Stomach (tissue), 9 donors: ENCODE results near the gene CX3CL1. TPM values are rescaled to one million over a fixed set of nuclear protein-coding genes. Genes with fewer than 3 reads are reported as not detected.
A peak's percentile ranks its signal among the peaks of the same experiment; 100 is the strongest.

ENCODE experiments used
- DNase-seq, 2 donors: peaks; one replicate each; pipeline versions ENCODE4 v3.0.0 to v3.0.0-alpha.2; 2013 to 2019
- H3K27ac ChIP-seq, 5 donors: fragments of 200-600 bp in 4 of 5; sonication (generic) in 4 of 5; one replicate each; pipeline ENCODE4 v1.5.1; 2013 to 2019; ENCODE audit warnings: mild to moderate bottlenecking in 1 of 5, moderate library complexity in 1 of 5
- H3K27me3 ChIP-seq, 3 donors: fragments of 200-600 bp; sonication (generic); one replicate each; pipeline ENCODE4 v1.5.1; 2017 to 2019; ENCODE audit warnings: mixed run types in 1 of 3
- H3K36me3 ChIP-seq, 4 donors: fragments of 200-600 bp; sonication (generic); 1 replicate in 3 of 4; 2 replicates in 1 of 4; pipeline ENCODE4 v1.5.1; 2016 to 2019
- H3K4me1 ChIP-seq, 4 donors: fragments of 200-600 bp; sonication (generic); one replicate each; pipeline ENCODE4 v1.5.1; 2016 to 2019
- H3K4me3 ChIP-seq, 4 donors: fragments of 200-600 bp; sonication (generic) in 3 of 4; one replicate each; pipeline ENCODE4 v1.5.1; 2016 to 2019; ENCODE audit warnings: mild to moderate bottlenecking in 1 of 4
- H3K9me3 ChIP-seq, 4 donors: fragments of 200-600 bp; sonication (generic); one replicate each; pipeline ENCODE4 v1.5.1; 2016 to 2019
- CTCF ChIP-seq, 7 experiments: fragments of 450-650 bp in 4 of 7; fragments of 200-600 bp in 3 of 7; sonication (generic) in 3 of 7; IDR thresholded peaks; one replicate each; pipeline ENCODE4 v1.5.1; 2016 to 2019; ENCODE audit warnings: antibody characterized with exemption in 7 of 7, control low read depth in 2 of 7, mild to moderate bottlenecking in 1 of 7
- EP300 ChIP-seq: sonication (generic); formaldehyde crosslinking; IDR thresholded peaks from one replicate; pipeline ENCODE4 v1.6.1; 2017; ENCODE audit warnings: antibody characterized with exemption
- POLR2A ChIP-seq, 4 donors: fragments of 450-650 bp; IDR thresholded peaks; one replicate each; pipeline ENCODE4 v1.6.1; 2016; ENCODE audit warnings: antibody characterized with exemption in 4 of 4, control low read depth in 2 of 4, mild to moderate bottlenecking in 1 of 4, moderate library complexity in 1 of 4
- POLR2AphosphoS5 ChIP-seq, 3 donors: sonication (generic); formaldehyde crosslinking; IDR thresholded peaks; one replicate each; pipeline ENCODE4 v1.6.1; 2016; ENCODE audit warnings: antibody characterized with exemption in 3 of 3
- WGBS, 5 donors: extraction: QIAGEN DNeasy Blood & Tissue Kit in 3 of 5; methylation state at CpG; one replicate each; pipeline versions ENCODE4 v1.1.5 to v1.1.7; 2013 to 2018; 5-methylcytosine and 5-hydroxymethylcytosine counted together
- intact Hi-C: fragments of 100-400 bp; cut with DNase I; formaldehyde crosslinking; loops from one replicate; pipeline ENCODE4 v1.15.1; 2023; ENCODE audit warnings: low total_unique reads
- polyA plus RNA-seq, 3 donors: library from polyadenylated mRNA; stranded (reverse); fragments of 200-250 nt; gene quantifications; one replicate each; pipeline ENCODE4 v1.2.3, GENCODE V29; 2013
- total RNA-seq, 5 donors: library from RNA; depleted of rRNA; stranded (reverse); fragments of >200 nt; gene quantifications; one replicate each; pipeline versions ENCODE4 v1.1.0 to v1.2.3, GENCODE V29; 2014 to 2016
- donor health status: healthy with polysubstance abuse.
- donor health status: Bipolar disorder and iron deficiency.
- donor health status: healthy.

The CX3CL1 gene
- total and polyA plus RNA-seq, 8 donors: 1.3 to 43.8 (median 6.7) TPM; not detected in 2

DNA sequence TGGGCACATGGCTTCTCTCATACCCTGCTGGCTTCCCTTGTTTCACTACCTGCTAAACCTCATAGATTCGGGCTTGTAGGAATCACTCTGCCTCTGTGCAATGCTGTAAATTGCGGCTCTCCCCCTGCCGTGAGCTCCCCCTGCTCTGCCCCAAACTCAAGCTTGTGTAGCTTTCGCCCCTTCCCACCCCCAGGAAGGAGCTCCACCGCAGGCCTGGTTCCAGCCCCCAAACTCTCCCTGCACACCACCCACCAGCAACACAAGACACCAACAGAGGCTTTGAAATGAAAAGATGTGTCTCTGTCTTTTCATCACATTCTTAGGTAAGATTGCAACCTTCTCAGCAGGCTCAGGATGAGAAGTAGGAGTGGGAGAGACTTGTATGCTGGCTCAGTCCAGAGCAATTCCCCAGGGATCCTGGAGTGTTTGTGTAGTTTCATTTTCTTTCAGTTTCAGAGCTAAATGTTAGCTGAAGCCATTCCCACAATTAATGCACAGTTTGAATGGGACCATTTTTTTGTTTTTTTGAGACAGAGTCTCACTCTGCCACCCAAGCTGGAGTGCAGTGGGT, 14.2 kb downstream of the CX3CL1 start:
- WGBS, 5 donors: 72 to 87% (median 85%) methylated on average over 5 of the region's 5 CpGs
- Histone ChIP-seq H3K4me1 (peaks cover 5 to 32% (median 25%) of the 10 kb centered on the region in 4 donors), H3K9me3 (no peaks in the 10 kb centered on the region), H3K27me3 (no peaks in the 10 kb centered on the region), H3K36me3 (peaks cover 0 to 17% (median 11%) of the 10 kb centered on the region in 4 donors), H3K4me3 (no peak overlapping the region), H3K27ac (no peak overlapping the region)
- DNase-seq: peak in 1 of 2 donors; percentile 75
- TF ChIP-seq EP300: no peak
- TF ChIP-seq POLR2AphosphoS5 (IDR thresholded peaks at IDR 0.05): no peak
- TF ChIP-seq CTCF (IDR thresholded peaks at IDR 0.05): no peak
- no peak for TF ChIP-seq POLR2A (IDR thresholded peaks at IDR 0.05)
- intact Hi-C loops: no loop called here

DNA sequence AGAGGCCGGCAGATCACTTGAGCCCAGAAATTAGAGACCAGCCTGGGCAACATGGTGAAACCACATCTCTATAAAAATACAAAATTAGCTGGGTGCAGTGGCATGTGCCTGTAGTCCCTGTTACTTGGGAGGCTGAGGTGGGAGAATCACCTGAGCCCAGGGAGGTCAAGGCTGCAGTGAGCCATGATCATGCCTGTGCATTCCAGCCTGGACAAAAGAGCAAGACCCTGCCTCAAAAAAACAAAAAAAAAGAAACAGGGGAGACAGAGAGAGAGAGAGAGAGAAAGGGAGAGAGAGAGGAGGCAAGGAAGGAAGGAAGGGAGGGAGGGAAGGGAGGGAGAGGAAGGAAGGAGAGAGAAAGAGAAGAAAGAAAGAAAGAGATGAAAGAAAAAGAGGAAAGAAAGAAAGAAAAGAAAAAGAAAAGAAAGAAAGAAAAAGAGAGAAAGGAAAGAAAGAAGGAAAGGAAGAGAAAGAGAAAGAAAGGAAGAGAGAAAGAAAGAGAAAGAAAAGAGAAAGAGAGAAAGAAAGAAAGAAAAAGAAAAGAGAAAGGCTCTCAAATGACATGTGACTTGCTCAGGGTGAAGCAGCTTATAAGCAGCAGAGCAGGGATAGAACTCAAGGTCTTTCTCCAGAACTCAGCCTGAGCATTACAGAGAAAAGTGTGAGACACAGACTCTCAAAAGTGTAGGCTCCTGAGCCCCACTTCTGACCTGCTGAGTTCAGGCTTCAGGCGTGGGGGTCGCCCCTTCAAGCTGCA, 15.5 kb downstream of the CX3CL1 start:
- intact Hi-C loops: no loop called here
- 59 to 87% (median 65%) methylated on average over 3 of the region's 3 CpGs for WGBS, 5 donors
- Histone ChIP-seq H3K27me3 (no peaks in the 10 kb centered on the region), H3K27ac (peak overlapping the region in 1 of 5 donors; percentile 15), H3K4me1 (peaks cover 5 to 37% (median 27%) of the 10 kb centered on the region in 4 donors), H3K9me3 (no peaks in the 10 kb centered on the region), H3K36me3 (peaks cover 0 to 6% (median 1%) of the 10 kb centered on the region in 4 donors), H3K4me3 (no peak overlapping the region)
- no peak for DNase-seq
- no peak for TF ChIP-seq POLR2AphosphoS5 (IDR thresholded peaks at IDR 0.05)
- TF ChIP-seq CTCF (IDR thresholded peaks at IDR 0.05): no peak
- no peak for TF ChIP-seq EP300
- no peak for TF ChIP-seq POLR2A (IDR thresholded peaks at IDR 0.05)

DNA sequence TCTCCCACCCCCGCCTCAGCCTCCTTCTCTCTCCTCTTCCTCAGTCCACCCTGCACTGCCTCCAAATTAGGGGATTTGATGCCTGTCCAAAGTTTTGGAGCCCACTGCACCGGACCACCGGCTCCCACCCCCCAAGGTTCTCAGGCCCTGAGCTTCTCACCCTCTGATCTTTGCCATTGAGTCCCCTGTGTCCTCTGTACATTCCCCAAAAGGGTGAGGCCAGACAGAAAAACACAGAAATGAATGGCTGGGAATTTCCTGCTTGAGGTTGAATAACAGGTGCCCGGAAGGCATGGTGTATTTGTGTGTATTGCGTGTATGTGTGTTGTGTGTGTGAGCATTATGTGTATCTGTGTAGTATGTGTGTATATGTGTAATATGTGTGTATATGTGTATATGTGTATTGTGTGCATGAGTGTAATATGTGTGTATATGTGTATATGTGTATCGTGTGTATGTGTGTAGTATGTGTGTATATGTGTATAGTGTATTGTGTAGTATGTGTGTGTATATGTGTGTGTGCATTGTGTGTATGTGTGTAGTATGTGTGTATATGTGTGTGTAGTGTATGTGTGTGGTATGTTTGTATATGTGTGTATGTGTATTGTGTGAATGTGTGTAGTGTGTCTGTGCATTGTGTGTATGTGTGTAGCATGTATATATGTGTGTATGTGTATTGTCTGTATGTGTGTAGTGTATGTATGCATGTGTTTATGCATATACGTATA, 16.2 kb downstream of the CX3CL1 start:
- intact Hi-C loops: no loop called here
- Histone ChIP-seq H3K27me3 (no peaks in the 10 kb centered on the region), H3K9me3 (no peaks in the 10 kb centered on the region), H3K4me1 (peaks cover 5 to 42% (median 26%) of the 10 kb centered on the region in 4 donors), H3K36me3 (no peaks in the 10 kb centered on the region), H3K27ac (peak overlapping the region in 1 of 5 donors; percentile 15), H3K4me3 (no peak overlapping the region)
- DNase-seq: peak in 1 of 2 donors; percentile 76
- TF ChIP-seq POLR2AphosphoS5 (IDR thresholded peaks at IDR 0.05) (peak in 1 of 3 donors; percentile 29), EP300 (no peak)
- WGBS, 5 donors: 36 to 74% (median 52%) methylated on average over 7 of the region's 7 CpGs

DNA sequence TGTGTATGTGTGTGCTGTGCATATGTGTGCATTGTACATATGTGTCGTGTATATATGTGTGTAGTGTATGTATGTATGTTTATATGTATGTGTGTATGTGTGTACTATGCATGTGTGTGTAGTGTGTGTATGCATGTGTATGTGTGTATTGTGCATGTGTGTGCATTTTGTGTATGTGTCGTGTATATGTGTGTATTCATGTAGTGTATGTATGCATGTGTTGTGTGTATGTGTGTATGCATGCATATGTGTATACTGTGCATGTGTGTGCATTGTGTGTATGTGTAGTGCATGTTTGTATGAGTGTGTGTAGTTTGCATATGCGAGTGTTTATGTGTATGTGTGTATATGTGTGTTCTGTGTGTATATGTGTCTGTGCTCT, 16.8 kb downstream of the CX3CL1 start:
- H3K27me3 ChIP-seq: no peaks in the 10 kb centered on the region
- 89 to 98% (median 94%) methylated on average over 3 of the region's 3 CpGs for WGBS, 5 donors
- no peak overlapping the region for H3K4me3 ChIP-seq
- no peak overlapping the region for H3K27ac ChIP-seq
- TF ChIP-seq POLR2A (IDR thresholded peaks at IDR 0.05) (no peak), POLR2AphosphoS5 (IDR thresholded peaks at IDR 0.05) (no peak), CTCF (IDR thresholded peaks at IDR 0.05) (no peak), EP300 (no peak)
- no peaks in the 10 kb centered on the region for H3K36me3 ChIP-seq
- DNase-seq: no peak
- H3K4me1 ChIP-seq: peaks cover 5 to 38% (median 21%) of the 10 kb centered on the region in 4 donors
- H3K9me3 ChIP-seq: no peaks in the 10 kb centered on the region
- intact Hi-C loops: no loop called here
